ENCODE results near the gene CEP250. TPM values are rescaled to one million over a fixed set of nuclear protein-coding genes. Genes with fewer than 3 reads are reported as not detected.
"Not testable (repeated sequence)": the region's sequence is repeated elsewhere in the genome, so short reads cannot be mapped to it uniquely, and the experiment has no call there.

CEP250 gene
- total RNA-seq, 1 donor = 22.0 TPM

GRCh38 chr20:35541783-35542662, 86.6 kb downstream of the CEP250 start, which contains the start of gene ERGIC3:
Gene ERGIC3, plus strand, starts transcription at chr20:35542078. Its CDS starts 20 bp downstream, at chr20:35542098.
- peak; percentile 91 for DNase-seq (ENCODE audit: low read depth)
- TF ChIP-seq CTCF (IDR thresholded peaks at IDR 0.05; ENCODE audit: insufficient read depth, low read length) = no peak
- H3K4me3 ChIP-seq (ENCODE audit: low read depth, low read length) = peak within 1 kb of the TSS; percentile 80

DNA sequence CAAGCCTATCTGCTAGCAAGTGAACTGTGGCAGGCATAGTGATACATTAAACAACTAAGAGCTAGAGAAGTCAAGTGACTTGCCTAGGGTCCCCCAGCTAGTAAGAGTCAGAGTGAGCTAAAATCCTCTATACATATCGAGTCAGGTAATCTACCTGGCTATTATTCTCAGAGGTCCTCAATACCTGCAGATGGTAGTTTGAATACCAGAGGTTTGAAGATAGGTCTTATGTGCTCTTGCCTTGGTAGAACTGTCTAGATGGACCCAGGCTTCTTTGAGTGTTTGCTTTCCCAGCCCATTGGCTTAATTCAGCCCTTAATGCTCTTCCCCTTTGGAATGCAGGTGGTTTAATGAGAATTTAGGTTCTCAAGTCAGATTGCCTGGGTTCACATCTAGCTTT, 87.6 kb downstream of the CEP250 start:
- H3K4me3 ChIP-seq (ENCODE audit: low read depth, low read length) = peak overlapping the region; percentile 80

GRCh38 chr20:35544436-35544835, 89.0 kb downstream of the CEP250 start:
- no peak for DNase-seq (ENCODE audit: low read depth)
- TF ChIP-seq CTCF (IDR thresholded peaks at IDR 0.05; ENCODE audit: insufficient read depth, low read length) = no peak
- H3K4me3 ChIP-seq (ENCODE audit: low read depth, low read length) = no peak overlapping the region

More for the DNA sequence above, 87.6 kb downstream of the CEP250 start:
- DNase-seq (ENCODE audit: low read depth) = no peak
- no peak for TF ChIP-seq CTCF (IDR thresholded peaks at IDR 0.05; ENCODE audit: insufficient read depth, low read length)

- not testable (repeated sequence) for DNase-seq (ENCODE audit: low read depth)
Observed at GRCh38 chr20:35544941-35545340, 89.5 kb downstream of the CEP250 start.

DNA sequence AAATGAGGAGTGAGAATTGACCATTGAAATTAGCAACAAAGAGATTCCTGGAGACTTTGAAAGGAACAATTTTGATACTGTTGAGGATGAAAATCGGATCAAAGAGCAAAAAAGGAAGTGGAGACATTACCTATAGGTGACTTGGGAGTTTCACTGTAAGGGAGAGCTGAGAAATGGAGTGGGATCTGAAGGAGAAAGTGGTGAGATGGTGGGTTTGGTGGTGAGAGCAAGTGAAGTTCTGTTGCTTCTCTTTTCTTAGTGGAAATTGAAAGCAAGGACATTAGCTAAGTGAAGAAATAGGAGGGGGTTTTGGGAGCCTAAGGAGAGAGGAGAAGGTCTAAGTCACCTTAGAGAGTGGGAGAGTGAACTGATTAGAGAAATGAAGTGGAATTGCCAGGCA, 90.7 kb downstream of the CEP250 start:
- no peak for TF ChIP-seq CTCF (IDR thresholded peaks at IDR 0.05; ENCODE audit: insufficient read depth, low read length)
- DNase-seq (ENCODE audit: low read depth) = no peak
- no peak overlapping the region for H3K4me3 ChIP-seq (ENCODE audit: low read depth, low read length)

More at GRCh38 chr20:35544941-35545340, 89.5 kb downstream of the CEP250 start:
- not testable (repeated sequence) for H3K4me3 ChIP-seq (ENCODE audit: low read depth, low read length)

- no peak for TF ChIP-seq CTCF (IDR thresholded peaks at IDR 0.05; ENCODE audit: insufficient read depth, low read length)
- H3K4me3 ChIP-seq (ENCODE audit: low read depth, low read length) = no peak overlapping the region
- DNase-seq (ENCODE audit: low read depth) = no peak
Observed at GRCh38 chr20:35547329-35547728, 91.9 kb downstream of the CEP250 start.

- H3K4me3 ChIP-seq (ENCODE audit: low read depth, low read length) = no peak overlapping the region
- TF ChIP-seq CTCF (IDR thresholded peaks at IDR 0.05; ENCODE audit: insufficient read depth, low read length) = no peak
- DNase-seq (ENCODE audit: low read depth) = no peak
Observed at GRCh38 chr20:35551503-35551902, 96.1 kb downstream of the CEP250 start.
